ENCODE measurements around the gene PEMT. TPM values are rescaled to one million over a fixed set of nuclear protein-coding genes. Genes with fewer than 3 reads are reported as not detected.

PEMT gene
- total RNA-seq, 1 experiment from 2014 or later, result 53.5 TPM

DNA sequence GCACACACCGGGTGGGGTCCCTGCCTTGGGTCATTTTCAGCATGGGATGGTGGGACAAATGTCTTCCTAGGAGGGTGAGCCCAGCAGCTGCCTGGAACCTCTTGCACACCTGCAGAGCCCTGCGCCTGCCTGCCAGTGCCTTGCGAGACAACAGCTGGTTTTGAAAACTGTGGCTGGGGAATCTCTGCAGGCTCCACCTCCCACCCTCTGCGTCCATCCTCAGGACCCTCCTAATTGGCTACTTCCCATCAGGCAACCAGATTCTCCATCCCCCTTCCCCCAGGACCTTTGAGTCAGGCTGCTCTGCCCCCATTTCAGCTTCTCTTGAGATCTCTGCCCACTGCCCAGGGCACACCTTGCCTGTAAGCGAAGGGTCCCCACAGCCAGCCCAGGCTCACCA is 26.6 kb downstream of the PEMT start:
- DNase-seq, result no peak
- Histone ChIP-seq H3K27me3 (no peaks in the 10 kb centered on the region), H3K4me3 (no peak overlapping the region), H3K9me3 (no peaks in the 10 kb centered on the region), H3K36me3 (no peaks in the 10 kb centered on the region)

DNA sequence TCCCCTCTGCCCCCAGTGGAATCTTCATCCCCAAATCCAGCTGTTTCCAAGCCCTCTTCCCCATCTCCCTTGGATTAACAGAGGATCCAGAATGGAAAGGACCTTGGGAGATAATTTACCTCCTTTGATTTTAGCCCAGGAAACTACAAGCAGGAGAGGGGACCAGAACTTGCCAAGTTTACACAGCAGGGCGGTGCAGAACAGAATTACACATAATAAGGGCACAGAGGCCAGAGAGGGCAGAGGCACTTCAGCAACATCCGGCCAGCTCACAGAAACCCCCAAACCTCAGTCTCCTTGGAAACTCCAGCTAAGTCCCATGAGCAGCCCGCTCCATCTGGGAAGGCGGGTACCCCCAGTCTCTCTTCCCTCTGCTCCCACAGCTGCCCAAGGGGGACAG is 27.2 kb downstream of the PEMT start:
- Histone ChIP-seq H3K4me3 (no peak overlapping the region), H3K9me3 (no peaks in the 10 kb centered on the region), H3K27me3 (no peaks in the 10 kb centered on the region), H3K36me3 (no peaks in the 10 kb centered on the region)
- no peak for DNase-seq

DNA sequence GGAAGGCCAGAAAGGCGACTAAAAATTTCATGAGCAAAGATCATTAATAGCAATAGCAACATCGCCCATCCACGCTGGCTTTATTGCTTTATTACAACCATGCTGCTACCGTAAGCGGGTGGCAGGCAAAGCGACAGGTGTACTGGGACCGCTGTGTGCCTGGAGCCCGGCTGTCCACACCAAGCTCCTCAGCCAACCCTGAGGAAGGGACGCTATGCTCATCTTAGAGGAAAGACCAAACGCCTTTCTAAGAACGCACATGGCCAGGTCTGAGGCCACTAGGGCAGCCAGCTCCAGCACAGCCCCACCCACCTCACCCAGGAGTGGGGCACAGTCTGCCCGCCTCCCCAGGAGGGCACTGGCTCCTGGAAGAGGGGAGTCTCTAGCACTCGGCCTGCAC is 28.0 kb downstream of the PEMT start:
- H3K36me3 ChIP-seq, result no peaks in the 10 kb centered on the region

DNA sequence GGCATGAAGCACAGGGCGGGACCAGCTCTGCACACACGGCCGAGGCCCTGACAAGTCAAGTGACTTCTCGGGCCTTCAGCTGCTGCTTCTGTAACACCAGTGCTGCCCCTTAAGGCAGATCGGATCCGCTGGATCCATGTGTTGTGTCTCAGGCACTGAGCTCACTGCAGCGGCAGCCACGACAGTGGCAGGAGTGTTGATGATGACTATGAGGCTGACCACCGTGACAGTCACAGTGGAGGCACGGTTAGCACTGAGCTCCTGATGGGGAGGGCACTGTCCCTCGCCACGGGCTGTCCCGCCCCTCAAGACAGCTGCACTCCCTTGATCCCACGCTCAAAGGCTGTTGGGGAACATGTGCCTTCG is 29.4 kb downstream of the PEMT start:
- Histone ChIP-seq H3K36me3 (no peaks in the 10 kb centered on the region), H3K4me3 (no peak overlapping the region), H3K9me3 (no peaks in the 10 kb centered on the region), H3K27me3 (no peaks in the 10 kb centered on the region)
- DNase-seq, result no peak

More for the DNA sequence above, 28.0 kb downstream of the PEMT start:
- Histone ChIP-seq H3K27me3 (no peaks in the 10 kb centered on the region), H3K9me3 (no peaks in the 10 kb centered on the region), H3K4me3 (no peak overlapping the region)
- DNase-seq, result no peak

DNA sequence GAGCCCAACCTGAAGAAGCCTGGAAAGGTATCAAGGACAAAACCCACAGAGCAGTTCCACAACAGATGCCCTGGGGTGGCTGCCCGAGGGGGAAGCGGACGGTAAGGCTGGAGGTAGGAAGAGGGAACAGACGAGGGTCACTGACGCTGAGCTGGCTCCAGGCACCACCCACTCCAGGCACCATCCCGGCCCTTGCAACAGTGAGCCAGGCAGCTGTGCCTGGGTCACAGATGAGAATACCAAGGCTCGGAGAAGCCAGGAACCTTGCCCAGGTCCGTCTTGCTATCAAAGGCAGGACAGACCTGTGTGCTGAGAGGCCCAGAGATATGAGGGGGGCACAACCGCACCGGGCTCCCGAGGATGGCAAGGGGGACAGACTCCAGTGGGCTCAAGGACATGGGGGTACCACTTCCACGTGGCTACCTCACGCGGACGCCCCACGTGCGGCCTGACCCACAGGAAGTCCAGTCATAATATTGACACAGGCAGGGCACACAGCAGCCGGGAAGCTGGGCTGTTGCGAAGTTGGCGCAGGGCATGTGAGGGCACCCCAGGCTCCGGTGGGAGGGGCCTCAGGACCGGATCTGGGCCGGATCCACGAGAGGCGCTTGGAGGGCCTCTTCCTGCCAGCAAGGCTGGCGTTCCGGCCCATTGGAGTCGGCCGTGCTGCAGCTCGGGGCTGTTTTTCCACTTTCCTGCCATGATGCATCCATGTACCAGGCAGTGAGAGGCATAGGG is 29.9 kb downstream of the PEMT start:
- no peaks in the 10 kb centered on the region for H3K27me3 ChIP-seq
- H3K36me3 ChIP-seq, result no peaks in the 10 kb centered on the region
- no peak overlapping the region for H3K4me3 ChIP-seq
- H3K9me3 ChIP-seq, result no peaks in the 10 kb centered on the region
- DNase-seq, result no peak

DNA sequence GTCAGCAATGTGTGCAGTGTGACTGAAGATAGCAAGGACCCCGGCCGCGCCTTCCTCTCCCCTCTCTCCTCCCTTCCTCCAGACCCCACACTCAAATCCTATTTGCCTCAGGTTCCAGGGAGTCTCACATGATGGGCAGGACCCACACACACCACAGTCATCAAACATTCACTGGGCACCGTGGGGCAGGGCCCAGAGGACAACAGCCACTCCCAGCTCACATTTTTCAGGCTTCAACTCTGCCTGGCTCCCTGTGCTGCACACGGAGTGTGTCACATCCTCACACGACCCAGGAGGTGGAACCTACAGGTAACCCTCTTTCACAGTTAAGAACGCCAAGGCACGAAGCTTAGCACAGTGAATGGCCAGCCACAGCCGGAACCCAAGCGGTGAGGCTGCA is 30.5 kb downstream of the PEMT start:
- no peaks in the 10 kb centered on the region for H3K27me3 ChIP-seq
- no peaks in the 10 kb centered on the region for H3K9me3 ChIP-seq
- no peak overlapping the region for H3K4me3 ChIP-seq
- H3K36me3 ChIP-seq, result no peaks in the 10 kb centered on the region
- DNase-seq, result no peak

DNA sequence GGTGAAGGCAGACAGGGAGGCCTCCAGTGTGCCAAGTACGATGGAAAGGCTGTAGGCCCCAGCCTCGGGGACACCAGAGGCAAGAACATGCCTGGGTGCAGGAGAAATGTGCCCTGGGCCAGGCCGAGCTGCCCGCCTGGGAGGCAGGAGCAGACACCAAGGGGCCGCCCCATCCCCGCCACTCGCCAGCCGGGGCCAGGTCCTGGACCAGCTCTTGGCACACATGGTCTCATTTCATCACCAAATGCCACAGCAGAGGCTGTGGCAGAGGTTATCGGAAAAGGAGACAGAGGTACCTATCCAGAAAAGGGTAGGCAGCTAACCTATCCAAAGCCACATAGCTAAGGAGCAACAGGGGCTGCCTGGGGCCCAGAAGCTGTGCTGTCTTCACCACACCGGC is 31.3 kb downstream of the PEMT start:
- Histone ChIP-seq H3K9me3 (no peaks in the 10 kb centered on the region), H3K27me3 (no peaks in the 10 kb centered on the region)
- no peak for DNase-seq

DNA sequence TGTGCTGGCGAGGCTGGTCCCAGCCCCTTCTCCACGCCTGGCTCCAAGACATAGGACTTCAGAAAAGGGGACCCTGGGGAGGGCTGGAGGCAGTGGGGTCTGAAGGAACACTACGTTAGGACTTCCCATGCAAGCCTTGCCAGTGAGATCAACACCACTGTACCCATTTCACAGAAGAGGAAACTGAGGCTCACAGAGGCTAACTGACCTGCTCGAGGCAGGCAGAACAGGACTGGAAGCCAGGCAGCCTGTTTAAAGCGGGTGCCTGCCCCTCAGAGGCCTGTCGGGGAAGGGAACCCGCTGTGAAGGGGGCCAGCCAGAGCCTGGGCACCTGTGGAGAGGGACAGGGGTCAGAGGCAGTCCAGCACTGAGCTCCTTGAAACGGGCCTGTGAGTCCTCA is 32.3 kb downstream of the PEMT start:
- no peaks in the 10 kb centered on the region for H3K36me3 ChIP-seq
- no peaks in the 10 kb centered on the region for H3K27me3 ChIP-seq
- no peak overlapping the region for H3K4me3 ChIP-seq
- no peaks in the 10 kb centered on the region for H3K9me3 ChIP-seq
- DNase-seq, result no peak

More for the DNA sequence above, 31.3 kb downstream of the PEMT start:
- H3K4me3 ChIP-seq, result no peak overlapping the region
- no peaks in the 10 kb centered on the region for H3K36me3 ChIP-seq

DNA sequence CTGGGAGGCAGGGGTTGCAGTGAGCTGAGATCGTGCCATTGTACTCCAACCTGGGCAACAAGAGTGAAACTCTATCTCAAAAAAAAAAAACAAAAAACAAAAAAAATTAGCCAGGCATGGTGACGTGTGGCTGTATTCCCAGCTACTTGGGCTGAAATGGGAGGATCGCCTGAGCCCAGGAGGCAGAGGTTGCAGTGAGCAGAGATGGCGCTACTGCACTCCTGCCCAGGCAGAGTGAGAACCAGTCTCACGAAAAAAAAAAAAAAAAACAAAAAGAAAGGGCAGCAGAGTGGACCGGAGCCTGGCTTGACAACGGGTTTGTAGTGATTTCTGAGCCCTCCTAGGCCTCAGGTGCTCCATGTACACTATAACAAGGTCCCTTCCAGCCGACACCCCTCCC is 33.1 kb downstream of the PEMT start:
- no peaks in the 10 kb centered on the region for H3K27me3 ChIP-seq
- H3K4me3 ChIP-seq, result no peak overlapping the region
- DNase-seq, result no peak
- H3K36me3 ChIP-seq, result no peaks in the 10 kb centered on the region
- H3K9me3 ChIP-seq, result no peaks in the 10 kb centered on the region

DNA sequence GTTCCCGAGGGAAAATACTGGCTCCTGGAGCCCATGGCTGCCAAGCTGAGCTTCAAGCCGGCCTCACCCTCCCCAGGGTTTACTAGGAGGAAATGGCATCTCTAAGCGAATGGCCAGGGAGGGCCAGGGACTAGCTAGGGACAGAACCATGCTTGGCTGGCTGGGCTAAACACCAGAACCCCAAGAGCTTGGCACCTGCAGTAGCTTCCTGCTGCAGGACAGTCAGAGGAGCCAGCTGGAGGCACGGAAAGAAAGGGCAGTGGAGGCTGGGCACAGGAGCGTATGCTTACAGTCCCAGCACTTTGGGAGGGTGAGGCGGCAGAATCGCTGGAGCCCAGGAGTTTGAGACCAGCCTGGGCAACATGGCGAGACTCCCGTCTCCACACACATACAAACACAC is 33.7 kb downstream of the PEMT start:
- Histone ChIP-seq H3K27me3 (no peaks in the 10 kb centered on the region), H3K9me3 (no peaks in the 10 kb centered on the region), H3K36me3 (no peaks in the 10 kb centered on the region), H3K4me3 (no peak overlapping the region)
- no peak for DNase-seq

DNA sequence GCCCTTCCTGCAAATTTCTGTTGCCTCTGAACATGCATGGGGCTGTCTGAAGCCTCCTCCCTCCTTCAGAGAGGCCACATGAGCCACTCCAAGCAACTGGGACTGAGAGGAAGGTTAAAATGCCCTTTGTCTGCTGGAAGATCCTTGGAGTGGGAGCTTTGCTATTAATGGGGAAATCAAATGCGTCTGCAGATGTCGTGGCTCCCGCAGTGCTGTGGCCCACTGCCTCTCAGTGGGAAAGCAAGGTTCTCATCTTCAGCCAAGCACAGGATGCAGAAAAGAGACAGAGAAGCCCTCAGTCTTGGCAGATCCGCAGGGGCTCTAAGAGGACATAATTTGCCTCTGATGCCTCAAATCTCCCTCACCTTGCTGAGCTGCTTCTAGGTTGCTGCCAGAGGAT is 34.8 kb downstream of the PEMT start:
- Histone ChIP-seq H3K9me3 (no peaks in the 10 kb centered on the region), H3K4me3 (no peak overlapping the region), H3K27me3 (no peaks in the 10 kb centered on the region), H3K36me3 (no peaks in the 10 kb centered on the region)
- DNase-seq, result no peak

DNA sequence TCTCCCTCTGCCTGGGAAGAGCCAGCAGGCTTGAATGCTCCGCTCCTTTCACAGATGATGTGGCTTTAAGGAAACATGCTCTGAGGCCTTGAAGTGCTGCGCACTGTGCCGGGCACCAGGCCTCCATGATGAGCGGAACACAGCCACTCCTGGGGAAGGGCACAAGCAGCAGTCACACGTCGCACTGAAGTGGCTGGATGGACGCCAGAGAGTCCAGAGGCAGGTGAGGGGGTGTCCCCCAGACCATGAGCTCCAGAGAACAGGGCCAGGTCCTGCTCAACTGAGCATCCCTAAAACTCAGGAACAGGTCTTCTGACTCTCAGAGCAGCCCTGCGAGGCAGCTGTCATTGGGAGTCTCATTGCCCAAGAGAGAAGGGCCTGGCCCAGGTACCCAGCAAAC is 35.6 kb downstream of the PEMT start:
- DNase-seq, result no peak
- no peak overlapping the region for H3K4me3 ChIP-seq
- no peaks in the 10 kb centered on the region for H3K36me3 ChIP-seq

DNA sequence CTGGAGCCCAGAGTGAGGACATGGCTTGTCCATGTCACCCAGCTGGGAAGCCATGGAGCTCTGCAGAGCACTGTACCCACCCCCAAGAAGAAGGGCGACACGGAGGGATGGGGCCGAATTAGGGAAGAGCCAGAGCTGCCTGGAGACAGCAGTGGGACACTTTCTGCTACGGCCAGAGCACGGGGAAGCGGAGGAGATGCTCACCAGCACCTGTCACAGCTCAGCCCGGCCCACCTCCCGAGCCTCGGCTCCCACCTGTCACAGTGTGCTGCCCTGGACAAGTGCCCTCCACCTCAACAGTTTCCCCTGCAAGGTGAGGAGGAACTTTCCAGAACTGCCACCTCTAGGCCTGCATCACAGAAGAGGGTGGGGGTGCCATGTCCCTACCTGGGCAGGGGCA is 36.4 kb downstream of the PEMT start:
- Histone ChIP-seq H3K27me3 (no peaks in the 10 kb centered on the region), H3K36me3 (no peaks in the 10 kb centered on the region), H3K9me3 (no peaks in the 10 kb centered on the region), H3K4me3 (no peak overlapping the region)
- no peak for DNase-seq

More for the DNA sequence above, 35.6 kb downstream of the PEMT start:
- Histone ChIP-seq H3K9me3 (no peaks in the 10 kb centered on the region), H3K27me3 (no peaks in the 10 kb centered on the region)

DNA sequence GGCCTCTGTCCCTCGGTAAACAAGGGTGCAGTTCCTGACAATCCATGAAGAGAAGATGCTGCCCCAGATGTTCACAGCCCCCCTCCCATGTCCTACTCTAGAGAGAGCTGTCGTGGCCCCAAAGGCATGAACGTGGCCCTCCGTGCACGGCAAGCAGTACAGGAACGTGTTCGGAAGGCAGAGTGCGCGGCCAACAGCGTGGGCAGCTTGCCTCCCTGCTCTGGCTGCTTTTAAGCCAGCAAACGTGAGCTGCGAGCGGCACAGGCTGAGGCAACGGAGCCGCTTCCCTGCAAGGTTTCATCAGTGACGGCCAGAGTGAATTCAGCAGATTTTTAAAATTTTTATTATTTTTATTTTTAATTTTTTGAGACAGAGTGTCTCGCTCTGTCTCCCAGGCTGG is 37.2 kb downstream of the PEMT start:
- Histone ChIP-seq H3K4me3 (no peak overlapping the region), H3K36me3 (no peaks in the 10 kb centered on the region), H3K9me3 (no peaks in the 10 kb centered on the region), H3K27me3 (no peaks in the 10 kb centered on the region)
- no peak for DNase-seq

DNA sequence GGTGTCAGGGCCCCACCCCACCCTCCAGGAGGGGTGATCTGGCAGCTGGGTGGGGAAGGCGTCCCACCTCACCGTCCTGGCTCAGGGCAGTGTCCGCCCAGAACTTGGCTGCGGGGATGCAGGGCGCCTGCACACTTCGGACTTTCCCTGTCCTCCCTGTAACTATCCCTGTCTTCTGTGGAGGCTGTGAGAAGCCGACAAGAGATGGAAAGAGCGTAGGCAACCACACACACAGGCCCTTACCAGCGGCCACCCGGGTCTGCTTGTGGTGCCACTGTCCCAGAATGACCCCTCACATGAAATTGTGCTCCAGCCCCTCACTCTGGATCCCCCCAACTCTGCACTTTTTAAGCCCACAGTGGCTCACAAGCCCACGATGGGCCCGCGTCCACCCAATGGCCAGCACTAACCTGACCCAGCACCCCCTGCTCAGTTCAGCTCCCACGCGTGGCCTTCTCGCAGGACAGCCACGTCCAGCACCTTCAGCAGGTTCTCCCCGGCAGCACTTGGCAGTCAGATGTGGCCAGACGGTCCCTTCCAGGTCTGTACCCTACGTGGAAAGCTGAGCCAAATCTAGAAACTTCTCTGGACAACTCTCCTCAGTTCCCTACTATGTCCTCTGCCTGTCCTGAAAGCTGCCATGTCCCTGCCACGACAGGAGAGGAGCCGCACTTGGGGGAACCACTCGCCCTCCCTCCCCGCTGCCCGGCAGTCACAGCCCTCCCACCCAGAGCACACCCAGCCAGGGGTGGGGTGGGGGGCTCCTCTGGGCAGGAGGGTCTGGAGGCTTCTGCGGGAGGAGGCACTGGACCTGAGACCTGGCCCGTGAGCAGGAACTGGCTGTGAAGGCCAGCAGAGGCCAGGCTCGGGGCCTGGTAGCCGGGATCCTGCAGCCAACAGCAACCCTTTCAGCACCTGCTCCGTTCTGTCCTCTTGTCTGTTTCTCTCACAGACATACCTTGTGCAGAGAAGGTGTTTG is 38.0 kb downstream of the PEMT start:
- Histone ChIP-seq H3K9me3 (no peaks in the 10 kb centered on the region), H3K4me3 (no peak overlapping the region), H3K36me3 (no peaks in the 10 kb centered on the region), H3K27me3 (no peaks in the 10 kb centered on the region)
- DNase-seq, result no peak

DNA sequence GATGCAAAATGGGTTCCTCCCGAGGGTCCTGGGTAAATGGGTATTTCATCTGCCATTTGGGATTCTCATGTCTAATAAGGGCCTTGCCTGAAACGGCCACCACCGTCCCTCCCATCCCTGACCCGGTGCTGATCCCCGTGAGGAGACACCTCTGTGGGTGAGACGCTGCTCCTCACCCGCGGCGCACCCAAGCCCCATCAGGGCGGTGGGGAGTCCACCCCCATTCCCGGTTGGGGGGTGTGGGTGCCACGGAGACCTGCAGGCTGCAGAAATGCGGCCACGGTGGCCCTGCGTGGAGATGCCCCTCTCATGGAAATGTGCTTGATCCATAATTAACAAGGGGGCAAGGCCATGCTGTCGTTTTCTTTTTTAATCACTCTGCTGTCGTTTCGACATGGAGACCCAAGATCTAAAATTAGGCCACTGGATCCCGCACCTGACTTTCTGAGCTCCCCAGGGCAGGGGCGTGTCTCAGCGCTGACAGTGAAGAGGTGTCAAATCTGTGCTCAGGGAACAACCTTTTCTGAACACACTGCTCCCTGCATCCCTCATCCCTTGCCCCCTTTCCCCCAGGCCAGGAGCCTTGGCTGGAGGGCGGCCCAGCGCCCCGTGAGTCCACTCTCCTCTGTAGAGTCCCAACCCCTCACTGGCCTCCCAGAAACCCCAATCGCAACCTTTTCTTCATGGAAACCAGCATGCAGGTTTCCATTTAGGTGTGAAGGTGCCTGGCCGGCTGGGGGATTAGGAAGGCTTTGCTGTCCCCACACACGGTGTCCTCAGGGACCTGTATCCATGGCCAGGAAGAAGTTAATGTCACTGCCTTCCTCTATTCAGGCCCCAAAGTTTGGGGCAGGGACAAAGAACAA is 38.9 kb downstream of the PEMT start:
- Histone ChIP-seq H3K36me3 (no peaks in the 10 kb centered on the region), H3K27me3 (no peaks in the 10 kb centered on the region), H3K4me3 (no peak overlapping the region), H3K9me3 (no peaks in the 10 kb centered on the region)
- no peak for DNase-seq

DNA sequence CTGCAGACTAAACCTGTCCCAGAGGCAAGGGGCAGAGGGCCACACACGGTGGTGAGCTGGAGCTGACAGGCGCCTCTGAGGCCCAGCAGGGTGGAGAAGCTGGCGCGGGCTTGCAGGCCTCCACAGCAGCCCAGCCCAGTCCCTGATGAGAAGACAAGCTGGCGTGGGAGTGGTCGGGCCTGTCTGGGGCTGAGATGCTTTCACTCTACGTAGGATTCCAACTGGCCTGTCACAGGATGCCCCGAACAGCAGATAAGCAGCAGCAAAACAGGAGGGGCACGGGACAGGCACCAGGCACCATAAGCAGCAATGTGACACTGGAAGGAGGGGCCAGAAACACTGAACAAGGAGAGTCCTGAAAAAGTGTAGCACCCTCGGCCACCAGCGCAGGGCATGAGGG is 40.1 kb downstream of the PEMT start:
- no peaks in the 10 kb centered on the region for H3K36me3 ChIP-seq
- no peak overlapping the region for H3K4me3 ChIP-seq
- DNase-seq, result no peak
- no peaks in the 10 kb centered on the region for H3K9me3 ChIP-seq
- H3K27me3 ChIP-seq, result no peaks in the 10 kb centered on the region
